ENCODE measurements around the gene STK39.

- TF ChIP-seq CTCF (optimal IDR thresholded peaks at IDR 0.05 in 1 of 3, IDR thresholded peaks at IDR 0.05 in 1 of 3, conservative IDR thresholded peaks at IDR 0.05 in 1 of 3; ENCODE audit: extremely low read depth in 1 of 3, insufficient read depth in 2 of 3, low read length in 3 of 3) (no peak), EZH2 (IDR thresholded peaks at IDR 0.05; ENCODE audit: low read length) (no peak)
Observed at GRCh38 chr2:167941604-167942003, 305.8 kb downstream of the STK39 start.
